ENCODE measurements around the gene S100A2. TPM values are rescaled to one million over a fixed set of nuclear protein-coding genes. Genes with fewer than 3 reads are reported as not detected.

Gene S100A2
- polyA plus RNA-seq, 2 of the 4 experiments (the other 2 are of a cell fraction), result 5.1 to 15.9 TPM

DNA sequence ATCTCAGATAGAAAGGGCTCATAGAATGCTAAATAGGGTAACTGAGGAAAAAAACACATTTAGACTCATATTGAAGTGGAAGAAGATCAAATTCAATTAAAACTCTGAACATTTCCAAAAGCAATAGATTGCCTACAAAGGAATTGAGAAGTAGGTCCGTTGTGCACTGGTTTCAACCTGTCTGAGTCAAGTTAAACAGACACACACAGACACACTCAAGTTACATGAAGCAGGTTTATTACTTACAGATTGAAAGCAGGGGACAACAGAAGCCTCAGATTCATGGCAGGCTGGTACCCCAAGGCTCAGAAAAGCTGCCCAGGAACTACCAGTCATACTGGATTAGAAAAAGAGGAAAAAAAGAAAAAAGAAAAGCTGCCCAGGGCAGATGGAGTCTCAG, 20.7 kb upstream of the S100A2 start:
- TF ChIP-seq RFX5 (IDR thresholded peaks at IDR 0.05), result no peak
- no peak for TF ChIP-seq CBX8 (IDR thresholded peaks at IDR 0.05)
- no peak for TF ChIP-seq HEYL (CRISPR knock-in tag; IDR thresholded peaks at IDR 0.05)
- TF ChIP-seq, protein P1, sequence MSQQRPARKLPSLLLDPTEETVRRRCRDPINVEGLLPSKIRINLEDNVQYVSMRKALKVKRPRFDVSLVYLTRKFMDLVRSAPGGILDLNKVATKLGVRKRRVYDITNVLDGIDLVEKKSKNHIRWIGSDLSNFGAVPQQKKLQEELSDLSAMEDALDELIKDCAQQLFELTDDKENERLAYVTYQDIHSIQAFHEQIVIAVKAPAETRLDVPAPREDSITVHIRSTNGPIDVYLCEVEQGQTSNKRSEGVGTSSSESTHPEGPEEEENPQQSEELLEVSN (IDR thresholded peaks at IDR 0.05; ENCODE audit: borderline replicate concordance, low read depth), result no peak
- TF ChIP-seq ZFP36 (IDR thresholded peaks at IDR 0.05; ENCODE audit: borderline replicate concordance, partially characterized antibody), result no peak
- TF ChIP-seq KDM1A (IDR thresholded peaks at IDR 0.05; ENCODE audit: low read depth), result no peak
- TF ChIP-seq HOXB13 (CRISPR knock-in tag; IDR thresholded peaks at IDR 0.05; ENCODE audit: low read depth), result no peak
- TF ChIP-seq MYC (IDR thresholded peaks at IDR 0.05; ENCODE audit: borderline replicate concordance, low read length), result no peak
- no peak for TF ChIP-seq BHLHE40 (IDR thresholded peaks at IDR 0.05; ENCODE audit: low read depth, low read length)
- TF ChIP-seq SMC3 (IDR thresholded peaks at IDR 0.05), result no peak
- ChIA-PET POLR2A (interaction anchor here (1.0 to 1.8 kb wide), 2 partner anchors 9 to 18 kb away, joined by 3 to 4 read pairs; no protein-coding TSS in a partner anchor), CTCF (interaction anchor here (1.2 to 3.3 kb wide), 4 partner anchors 9 to 18 kb away, joined by 3 to 34 read pairs (median 4); no protein-coding TSS in a partner anchor)
- 0 out of 3 replicates have a peak, but pooled peaks cover 7% of the 10 kb centered on the region for H3K4me1 ChIP-seq
- WGBS (ENCODE audit: missing lambda C conversion rate), result 12% methylated on average over 1 of the region's 1 CpG
- no peak for ATAC-seq
- FAIRE-seq, result no peak
- no peaks in the 10 kb centered on the region for H3K9me3 ChIP-seq
- no peak overlapping the region for H3K4me3 ChIP-seq
- no peak overlapping the region for H3K4me2 ChIP-seq
- H3K27ac ChIP-seq, result peak overlapping the region in 1 of 2 experiments; percentile 24; a peak in 1 of 6 replicates
- no peak for DNase-seq (ENCODE audit: low read depth in 1 of 2, low spot score in 1 of 2)

DNA sequence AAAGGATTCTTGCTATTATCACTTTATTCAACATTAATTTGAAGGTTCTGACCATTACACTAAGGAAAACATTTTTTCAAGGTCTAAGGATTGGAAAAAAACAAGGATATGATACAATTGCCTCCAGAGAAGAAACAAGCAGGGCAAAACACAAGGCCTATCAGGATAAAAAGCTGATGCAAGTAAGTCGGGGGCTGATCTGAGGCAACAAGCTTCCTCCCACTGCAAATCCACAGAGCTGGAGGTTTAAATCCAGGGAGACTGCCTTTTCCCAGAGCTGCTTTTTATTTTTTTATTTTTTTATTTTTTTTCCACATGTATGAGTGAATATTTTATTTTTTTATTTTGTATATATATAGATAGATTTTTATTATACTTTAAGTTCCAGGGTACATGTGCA, 19.4 kb upstream of the S100A2 start:
- no peaks in the 10 kb centered on the region for H3K9me3 ChIP-seq
- no peak for DNase-seq (ENCODE audit: low read depth in 1 of 2, low spot score in 1 of 2)
- no peak overlapping the region for H3K27ac ChIP-seq
- TF ChIP-seq FOXS1 (CRISPR knock-in tag; IDR thresholded peaks at IDR 0.05) (no peak), RFX5 (IDR thresholded peaks at IDR 0.05) (no peak), ZNF302 (CRISPR knock-in tag; IDR thresholded peaks at IDR 0.05) (no peak), KDM5A (IDR thresholded peaks at IDR 0.05) (no peak), FOSB (CRISPR knock-in tag; IDR thresholded peaks at IDR 0.05) (no peak), ZFP36 (IDR thresholded peaks at IDR 0.05; ENCODE audit: borderline replicate concordance, partially characterized antibody) (no peak), HEYL (CRISPR knock-in tag; IDR thresholded peaks at IDR 0.05) (no peak), EHF (CRISPR knock-in tag; IDR thresholded peaks at IDR 0.05) (no peak), CEBPB (IDR thresholded peaks at IDR 0.05) (no peak), TFCP2L1 (CRISPR knock-in tag; IDR thresholded peaks at IDR 0.05) (no peak), POLR2AphosphoS2 (conservative IDR thresholded peaks at IDR 0.05; ENCODE audit: low read length) (no peak), SREBF2 (IDR thresholded peaks at IDR 0.05) (no peak), BHLHE40 (IDR thresholded peaks at IDR 0.05; ENCODE audit: low read depth, low read length) (no peak), CBX2 (IDR thresholded peaks at IDR 0.05; ENCODE audit: borderline replicate concordance, low read depth) (no peak), HOXB5 (CRISPR knock-in tag; IDR thresholded peaks at IDR 0.05) (no peak), KDM1A (IDR thresholded peaks at IDR 0.05; ENCODE audit: low read depth) (no peak)
- TF ChIP-seq, protein P2, sequence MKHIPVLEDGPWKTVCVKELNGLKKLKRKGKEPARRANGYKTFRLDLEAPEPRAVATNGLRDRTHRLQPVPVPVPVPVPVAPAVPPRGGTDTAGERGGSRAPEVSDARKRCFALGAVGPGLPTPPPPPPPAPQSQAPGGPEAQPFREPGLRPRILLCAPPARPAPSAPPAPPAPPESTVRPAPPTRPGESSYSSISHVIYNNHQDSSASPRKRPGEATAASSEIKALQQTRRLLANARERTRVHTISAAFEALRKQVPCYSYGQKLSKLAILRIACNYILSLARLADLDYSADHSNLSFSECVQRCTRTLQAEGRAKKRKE (CRISPR knock-in tag; IDR thresholded peaks at IDR 0.05; ENCODE audit: low read depth), result no peak
- TF ChIP-seq, protein P3, sequence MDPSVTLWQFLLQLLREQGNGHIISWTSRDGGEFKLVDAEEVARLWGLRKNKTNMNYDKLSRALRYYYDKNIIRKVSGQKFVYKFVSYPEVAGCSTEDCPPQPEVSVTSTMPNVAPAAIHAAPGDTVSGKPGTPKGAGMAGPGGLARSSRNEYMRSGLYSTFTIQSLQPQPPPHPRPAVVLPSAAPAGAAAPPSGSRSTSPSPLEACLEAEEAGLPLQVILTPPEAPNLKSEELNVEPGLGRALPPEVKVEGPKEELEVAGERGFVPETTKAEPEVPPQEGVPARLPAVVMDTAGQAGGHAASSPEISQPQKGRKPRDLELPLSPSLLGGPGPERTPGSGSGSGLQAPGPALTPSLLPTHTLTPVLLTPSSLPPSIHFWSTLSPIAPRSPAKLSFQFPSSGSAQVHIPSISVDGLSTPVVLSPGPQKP (IDR thresholded peaks at IDR 0.05; ENCODE audit: low read depth, low read length), result no peak
- WGBS (ENCODE audit: missing lambda C conversion rate), result 74% methylated on average over 1 of the region's 1 CpG
- no peak overlapping the region for H3K4me3 ChIP-seq
- no peak for ATAC-seq
- ChIA-PET POLR2A (interaction anchor here (1.3 kb wide), 1 partner anchor 42 kb away, joined by 3 read pairs; the partner anchor contains the start of gene S100A13), CTCF (interaction anchor here (0.9 to 3.3 kb wide), 6 partner anchors 8 to 52 kb away, joined by 3 to 34 read pairs (median 6); partner anchors contain the start of genes S100A1 and S100A13)
- H3K4me1 ChIP-seq, result 0 out of 3 replicates have a peak, but pooled peaks cover 7% of the 10 kb centered on the region
- no peak overlapping the region for H3K4me2 ChIP-seq
- no peak for FAIRE-seq

Measured in A549 (cell line).